ENCODE data around the gene TM9SF4.

TM9SF4 gene

DNA sequence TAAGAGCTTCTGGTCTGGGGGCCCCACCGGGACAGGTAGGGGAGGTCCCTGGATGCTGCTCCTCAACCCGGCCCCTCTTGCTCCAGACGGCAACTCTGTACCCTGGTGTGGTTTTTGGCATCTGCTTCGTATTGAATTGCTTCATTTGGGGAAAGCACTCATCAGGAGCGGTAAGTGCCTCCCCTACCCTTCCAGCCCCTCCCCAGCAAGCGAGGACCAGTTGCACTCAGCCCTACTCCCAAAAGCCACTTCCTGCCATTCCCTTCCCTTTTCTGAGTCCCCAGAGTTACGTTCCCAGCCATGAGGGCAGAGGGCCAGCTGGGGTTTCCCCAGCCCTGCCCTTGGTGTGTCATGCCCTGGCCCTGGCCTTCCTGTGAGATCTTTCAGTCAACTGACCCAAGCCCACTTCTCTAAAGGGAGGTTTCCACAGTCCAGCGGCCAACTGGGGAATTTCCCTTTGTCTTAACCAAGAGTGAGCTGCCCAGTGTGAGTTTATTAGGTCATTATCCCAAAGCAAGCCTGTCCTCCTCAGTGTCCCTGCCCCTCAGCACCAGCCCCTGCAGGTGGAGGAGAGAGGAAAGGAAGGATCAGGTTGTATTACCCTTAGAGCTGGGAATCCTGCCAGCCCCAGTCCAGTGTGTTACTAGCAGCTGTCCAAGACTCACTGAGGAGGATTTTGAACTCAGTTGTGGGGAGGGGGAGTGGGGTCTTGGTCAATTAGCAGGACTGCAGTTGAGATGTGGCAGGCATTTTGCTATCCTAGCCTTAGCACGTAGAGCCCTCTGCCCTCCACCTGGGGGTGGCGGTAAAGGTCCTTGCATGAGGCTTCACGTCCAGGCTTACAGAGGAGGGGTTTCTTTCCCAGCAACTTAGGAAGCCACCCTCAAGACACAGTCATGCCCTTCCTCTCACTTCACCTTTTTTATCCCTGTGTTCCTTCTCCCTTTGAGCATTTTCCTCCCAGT, 45.8 kb downstream of the TM9SF4 start:
- Histone ChIP-seq H3K27ac (replicated peaks) (peak overlapping the region; percentile 31), H3K4me3 (replicated peaks; ENCODE audit: insufficient read depth, low read length) (no peak overlapping the region), H3K27me3 (ENCODE audit: insufficient read depth, poor library complexity, severe bottlenecking) (no peaks in the 10 kb centered on the region)
- peak; percentile 29 to 80 for DNase-seq (ENCODE audit: low read depth in 1 of 2, low spot score in 1 of 2)
- TF ChIP-seq POLR2AphosphoS5 (IDR thresholded peaks at IDR 0.05; ENCODE audit: low read depth) (peak; percentile 35; the same call in 1 of the 2 replicates), SPI1 (IDR thresholded peaks at IDR 0.05; ENCODE audit: borderline replicate concordance, low read depth) (peak; percentile 70), GABPA (IDR thresholded peaks at IDR 0.05; ENCODE audit: low read depth) (no peak)
- TF ChIP-seq, protein P1, sequence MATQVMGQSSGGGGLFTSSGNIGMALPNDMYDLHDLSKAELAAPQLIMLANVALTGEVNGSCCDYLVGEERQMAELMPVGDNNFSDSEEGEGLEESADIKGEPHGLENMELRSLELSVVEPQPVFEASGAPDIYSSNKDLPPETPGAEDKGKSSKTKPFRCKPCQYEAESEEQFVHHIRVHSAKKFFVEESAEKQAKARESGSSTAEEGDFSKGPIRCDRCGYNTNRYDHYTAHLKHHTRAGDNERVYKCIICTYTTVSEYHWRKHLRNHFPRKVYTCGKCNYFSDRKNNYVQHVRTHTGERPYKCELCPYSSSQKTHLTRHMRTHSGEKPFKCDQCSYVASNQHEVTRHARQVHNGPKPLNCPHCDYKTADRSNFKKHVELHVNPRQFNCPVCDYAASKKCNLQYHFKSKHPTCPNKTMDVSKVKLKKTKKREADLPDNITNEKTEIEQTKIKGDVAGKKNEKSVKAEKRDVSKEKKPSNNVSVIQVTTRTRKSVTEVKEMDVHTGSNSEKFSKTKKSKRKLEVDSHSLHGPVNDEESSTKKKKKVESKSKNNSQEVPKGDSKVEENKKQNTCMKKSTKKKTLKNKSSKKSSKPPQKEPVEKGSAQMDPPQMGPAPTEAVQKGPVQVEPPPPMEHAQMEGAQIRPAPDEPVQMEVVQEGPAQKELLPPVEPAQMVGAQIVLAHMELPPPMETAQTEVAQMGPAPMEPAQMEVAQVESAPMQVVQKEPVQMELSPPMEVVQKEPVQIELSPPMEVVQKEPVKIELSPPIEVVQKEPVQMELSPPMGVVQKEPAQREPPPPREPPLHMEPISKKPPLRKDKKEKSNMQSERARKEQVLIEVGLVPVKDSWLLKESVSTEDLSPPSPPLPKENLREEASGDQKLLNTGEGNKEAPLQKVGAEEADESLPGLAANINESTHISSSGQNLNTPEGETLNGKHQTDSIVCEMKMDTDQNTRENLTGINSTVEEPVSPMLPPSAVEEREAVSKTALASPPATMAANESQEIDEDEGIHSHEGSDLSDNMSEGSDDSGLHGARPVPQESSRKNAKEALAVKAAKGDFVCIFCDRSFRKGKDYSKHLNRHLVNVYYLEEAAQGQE (IDR thresholded peaks at IDR 0.05; ENCODE audit: insufficient replicate concordance, low read depth), result no peak
- TF ChIP-seq, protein P2, sequence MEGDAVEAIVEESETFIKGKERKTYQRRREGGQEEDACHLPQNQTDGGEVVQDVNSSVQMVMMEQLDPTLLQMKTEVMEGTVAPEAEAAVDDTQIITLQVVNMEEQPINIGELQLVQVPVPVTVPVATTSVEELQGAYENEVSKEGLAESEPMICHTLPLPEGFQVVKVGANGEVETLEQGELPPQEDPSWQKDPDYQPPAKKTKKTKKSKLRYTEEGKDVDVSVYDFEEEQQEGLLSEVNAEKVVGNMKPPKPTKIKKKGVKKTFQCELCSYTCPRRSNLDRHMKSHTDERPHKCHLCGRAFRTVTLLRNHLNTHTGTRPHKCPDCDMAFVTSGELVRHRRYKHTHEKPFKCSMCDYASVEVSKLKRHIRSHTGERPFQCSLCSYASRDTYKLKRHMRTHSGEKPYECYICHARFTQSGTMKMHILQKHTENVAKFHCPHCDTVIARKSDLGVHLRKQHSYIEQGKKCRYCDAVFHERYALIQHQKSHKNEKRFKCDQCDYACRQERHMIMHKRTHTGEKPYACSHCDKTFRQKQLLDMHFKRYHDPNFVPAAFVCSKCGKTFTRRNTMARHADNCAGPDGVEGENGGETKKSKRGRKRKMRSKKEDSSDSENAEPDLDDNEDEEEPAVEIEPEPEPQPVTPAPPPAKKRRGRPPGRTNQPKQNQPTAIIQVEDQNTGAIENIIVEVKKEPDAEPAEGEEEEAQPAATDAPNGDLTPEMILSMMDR (IDR thresholded peaks at IDR 0.05; ENCODE audit: insufficient read depth, low read length), result no peak

DNA sequence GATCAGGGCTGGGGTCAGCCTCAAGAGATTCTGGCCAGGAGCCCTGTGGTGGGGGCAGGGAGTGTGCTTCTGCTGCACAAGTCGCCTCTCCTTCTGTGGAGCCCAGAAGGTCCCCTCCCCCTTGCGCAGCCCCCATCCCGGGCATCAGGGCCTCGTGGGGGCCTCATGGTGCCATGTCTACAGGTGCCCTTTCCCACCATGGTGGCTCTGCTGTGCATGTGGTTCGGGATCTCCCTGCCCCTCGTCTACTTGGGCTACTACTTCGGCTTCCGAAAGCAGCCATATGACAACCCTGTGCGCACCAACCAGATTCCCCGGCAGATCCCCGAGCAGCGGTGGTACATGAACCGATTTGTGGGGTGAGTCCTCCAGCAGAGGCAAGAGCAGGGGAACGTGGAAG, 48.1 kb downstream of the TM9SF4 start:
- Histone ChIP-seq H3K27me3 (ENCODE audit: insufficient read depth, poor library complexity, severe bottlenecking) (no peaks in the 10 kb centered on the region), H3K27ac (replicated peaks) (no peak overlapping the region), H3K4me3 (replicated peaks; ENCODE audit: insufficient read depth, low read length) (no peak overlapping the region)
- no peak for DNase-seq (ENCODE audit: low read depth in 1 of 2, low spot score in 1 of 2)
- TF ChIP-seq, protein P1 (IDR thresholded peaks at IDR 0.05; ENCODE audit: insufficient replicate concordance, low read depth), result no peak
- TF ChIP-seq SPI1 (IDR thresholded peaks at IDR 0.05; ENCODE audit: borderline replicate concordance, low read depth) (no peak), POLR2AphosphoS5 (IDR thresholded peaks at IDR 0.05; ENCODE audit: low read depth) (no peak), GABPA (IDR thresholded peaks at IDR 0.05; ENCODE audit: low read depth) (no peak)
- TF ChIP-seq, protein P2 (IDR thresholded peaks at IDR 0.05; ENCODE audit: insufficient read depth, low read length), result no peak

DNA sequence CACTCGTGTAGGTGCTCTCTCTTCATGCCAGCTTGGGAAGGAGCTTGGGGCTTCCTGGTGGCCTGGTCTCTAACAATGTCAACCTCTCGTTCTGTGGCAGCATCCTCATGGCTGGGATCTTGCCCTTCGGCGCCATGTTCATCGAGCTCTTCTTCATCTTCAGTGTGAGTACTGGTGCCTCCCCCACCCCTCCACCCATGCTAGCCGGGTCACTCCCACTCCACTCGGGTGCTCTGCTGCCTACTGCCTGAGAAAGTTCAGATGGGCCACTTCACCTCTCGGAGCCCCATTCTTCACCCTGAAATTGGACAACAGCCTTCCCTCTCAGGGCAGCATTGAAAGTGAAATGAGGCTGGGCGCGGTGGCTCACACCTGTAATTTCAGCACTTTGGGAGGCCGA, 48.8 kb downstream of the TM9SF4 start:
- H3K4me3 ChIP-seq (replicated peaks; ENCODE audit: insufficient read depth, low read length), result no peak overlapping the region
- TF ChIP-seq GABPA (IDR thresholded peaks at IDR 0.05; ENCODE audit: low read depth) (no peak), POLR2AphosphoS5 (IDR thresholded peaks at IDR 0.05; ENCODE audit: low read depth) (no peak), SPI1 (IDR thresholded peaks at IDR 0.05; ENCODE audit: borderline replicate concordance, low read depth) (no peak)
- TF ChIP-seq, protein P2 (IDR thresholded peaks at IDR 0.05; ENCODE audit: insufficient read depth, low read length), result no peak
- TF ChIP-seq, protein P1 (IDR thresholded peaks at IDR 0.05; ENCODE audit: insufficient replicate concordance, low read depth), result no peak
- H3K27me3 ChIP-seq (ENCODE audit: insufficient read depth, poor library complexity, severe bottlenecking), result no peaks in the 10 kb centered on the region
- H3K27ac ChIP-seq (replicated peaks), result no peak overlapping the region
- DNase-seq (ENCODE audit: low read depth in 1 of 2, low spot score in 1 of 2), result no peak

Data from HL-60 (cell line).